GM12878 (cell line): ENCODE data around the gene DCUN1D3. TPM values are rescaled to one million over a fixed set of nuclear protein-coding genes. Genes with fewer than 3 reads are reported as not detected.

Experiments
- CBX5 ChIP-seq: sonication (generic); IDR thresholded peaks from 2 replicates; pipeline ENCODE4 v1.6.1; 2016; ENCODE audit warnings: low read depth, moderate library complexity, mild to moderate bottlenecking, inconsistent platforms
- CHD2 ChIP-seq: IDR thresholded peaks from 2 replicates; pipeline ENCODE4 v1.6.1; 2011; ENCODE audit warnings: low read depth, low read length, improper control_type of control experiment, borderline replicate concordance
- CREB1 ChIP-seq: IDR thresholded peaks from 2 replicates; pipeline ENCODE4 v1.6.1; 2012; ENCODE audit warnings: low read depth, mild to moderate bottlenecking, inconsistent platforms
- EGR1 ChIP-seq, 2 experiments: IDR thresholded peaks; 1 replicate in 1 of 2; 2 replicates in 1 of 2; pipeline ENCODE4 v1.6.1; 2011 to 2012; ENCODE audit warnings: low read depth in 2 of 2, low read length in 2 of 2, borderline replicate concordance in 1 of 2, mild to moderate bottlenecking in 1 of 2, moderate library complexity in 1 of 2
- ESRRA ChIP-seq: IDR thresholded peaks from 2 replicates; pipeline ENCODE4 v1.6.1; 2012; ENCODE audit warnings: mild to moderate bottlenecking, low read length, improper control_type of control experiment
- GATAD2B ChIP-seq: fragments of 450-650 bp; conservative IDR thresholded peaks from 2 replicates; pipeline ENCODE4 v1.6.1; 2017; ENCODE audit warnings: low read depth, mild to moderate bottlenecking, moderate library complexity
- IRF4 ChIP-seq: IDR thresholded peaks from 2 replicates; pipeline ENCODE4 v1.6.1; 2011; ENCODE audit warnings: low read depth, low read length
- KAT2A ChIP-seq: conservative IDR thresholded peaks from 2 replicates; pipeline ENCODE4 v1.6.1; 2011; ENCODE audit warnings: low read depth, low read length; ENCODE audit not compliant: control insufficient read depth
- MTA3 ChIP-seq: IDR thresholded peaks from 2 replicates; pipeline ENCODE4 v1.6.1; 2012; ENCODE audit warnings: low read length, inconsistent platforms, borderline replicate concordance
- PAX5 ChIP-seq: IDR thresholded peaks from 2 replicates; pipeline ENCODE4 v1.6.1; 2011; ENCODE audit warnings: low read depth, low read length, borderline replicate concordance
- POLR2A ChIP-seq: IDR thresholded peaks from 2 replicates; pipeline ENCODE4 v1.6.1; 2011; ENCODE audit warnings: low read depth, mild to moderate bottlenecking, low read length
- SRF ChIP-seq, 2 experiments: IDR thresholded peaks; 2 replicates each; pipeline ENCODE4 v1.6.1; 2011; ENCODE audit warnings: low read depth in 2 of 2, low read length in 2 of 2, mild to moderate bottlenecking in 1 of 2, moderate library complexity in 1 of 2
- ZSCAN29 ChIP-seq: fragments of 450-650 bp; IDR thresholded peaks from 2 replicates; pipeline ENCODE4 v1.6.1; 2017; ENCODE audit warnings: mild to moderate bottlenecking, moderate library complexity
- polyA plus RNA-seq, 11 experiments: library from polyadenylated mRNA; depleted of rRNA in 4 of 11; unstranded in 6 of 11; stranded (reverse) in 5 of 11; fragments of >200 nt; fragmentation: Nextera tagmentation in 4 of 11; fragmentation: Illumina TruSeq in 1 of 11; extraction: Ambion mirVana in 4 of 11; extraction: Trizol in 1 of 11; gene quantifications; 1 replicate in 1 of 11; 2 replicates in 10 of 11; pipeline versions ENCODE4 v1.2.1 to v1.2.3, GENCODE V29; 2011 to 2016; ENCODE audit warnings: inconsistent platforms in 2 of 11, missing spikeins in 2 of 11, low read depth in 1 of 11
- total RNA-seq, 4 experiments: library from RNA; depleted of rRNA in 3 of 4; stranded (reverse); fragments of >200 nt in 3 of 4; fragmentation: Illumina TruSeq in 1 of 4; extraction: Trizol in 1 of 4; gene quantifications; 2 replicates each; pipeline versions ENCODE4 v1.2.1 to v1.2.3, GENCODE V29; 2013 to 2021
- TF ChIP-seq, protein P1 (sequence below): fragments of 450-650 bp; formaldehyde crosslinking; IDR thresholded peaks from 2 replicates; pipeline ENCODE4 v1.5.0; 2022; ENCODE audit warnings: mild to moderate bottlenecking, missing genetic modification characterization
- TF ChIP-seq, protein P2 (sequence below): fragments of 450-650 bp; IDR thresholded peaks from 2 replicates; pipeline ENCODE4 v1.6.1; 2017; ENCODE audit warnings: antibody characterized with exemption, mild to moderate bottlenecking, moderate library complexity
- TF ChIP-seq, protein P3 (sequence below): IDR thresholded peaks from 2 replicates; pipeline ENCODE4 v1.6.1; 2012; ENCODE audit warnings: improper control_type of control experiment, low read depth, low read length; ENCODE audit not compliant: insufficient replicate concordance

The DCUN1D3 gene
- total and polyA plus RNA-seq, 10 of the 15 experiments (the other 5 are each of a cell fraction or from before 2014, with no cell fraction given): 0.47 to 4.5 (median 1.9) TPM

DNA sequence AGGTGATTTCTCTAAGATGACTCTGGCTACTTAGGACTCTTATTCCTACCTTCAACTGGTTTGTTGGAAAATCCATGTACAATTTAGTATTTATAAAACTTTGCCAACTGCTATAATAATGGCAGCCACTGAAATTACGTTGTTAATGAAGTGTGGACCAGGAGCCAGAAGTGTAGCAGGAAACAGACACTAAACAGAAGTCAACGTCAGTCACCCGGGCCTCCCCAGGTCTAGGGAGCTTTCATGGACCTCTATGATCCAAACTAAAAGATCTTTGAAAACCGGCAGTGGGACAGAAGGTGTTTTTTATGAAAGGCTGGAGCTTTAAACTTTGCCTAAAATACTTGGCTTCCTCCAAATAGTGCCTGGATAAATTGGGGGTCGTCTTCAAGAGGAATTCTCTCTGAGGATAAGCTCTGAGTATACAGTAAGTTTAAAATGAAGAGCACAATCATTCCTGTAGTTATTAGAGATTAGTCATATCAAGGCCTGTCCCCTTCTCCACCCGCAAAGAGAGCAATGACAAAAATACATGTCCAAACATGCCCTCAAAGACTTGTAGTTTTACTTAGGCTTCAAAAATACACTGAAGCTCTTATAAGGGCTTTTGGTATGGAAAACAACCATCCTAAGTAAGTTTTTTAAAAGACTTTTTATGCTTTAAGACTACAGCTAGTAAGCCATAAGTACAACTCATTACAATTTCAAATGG lies 34.6 kb downstream of the DCUN1D3 start (continued):
- TF ChIP-seq, protein P1, sequence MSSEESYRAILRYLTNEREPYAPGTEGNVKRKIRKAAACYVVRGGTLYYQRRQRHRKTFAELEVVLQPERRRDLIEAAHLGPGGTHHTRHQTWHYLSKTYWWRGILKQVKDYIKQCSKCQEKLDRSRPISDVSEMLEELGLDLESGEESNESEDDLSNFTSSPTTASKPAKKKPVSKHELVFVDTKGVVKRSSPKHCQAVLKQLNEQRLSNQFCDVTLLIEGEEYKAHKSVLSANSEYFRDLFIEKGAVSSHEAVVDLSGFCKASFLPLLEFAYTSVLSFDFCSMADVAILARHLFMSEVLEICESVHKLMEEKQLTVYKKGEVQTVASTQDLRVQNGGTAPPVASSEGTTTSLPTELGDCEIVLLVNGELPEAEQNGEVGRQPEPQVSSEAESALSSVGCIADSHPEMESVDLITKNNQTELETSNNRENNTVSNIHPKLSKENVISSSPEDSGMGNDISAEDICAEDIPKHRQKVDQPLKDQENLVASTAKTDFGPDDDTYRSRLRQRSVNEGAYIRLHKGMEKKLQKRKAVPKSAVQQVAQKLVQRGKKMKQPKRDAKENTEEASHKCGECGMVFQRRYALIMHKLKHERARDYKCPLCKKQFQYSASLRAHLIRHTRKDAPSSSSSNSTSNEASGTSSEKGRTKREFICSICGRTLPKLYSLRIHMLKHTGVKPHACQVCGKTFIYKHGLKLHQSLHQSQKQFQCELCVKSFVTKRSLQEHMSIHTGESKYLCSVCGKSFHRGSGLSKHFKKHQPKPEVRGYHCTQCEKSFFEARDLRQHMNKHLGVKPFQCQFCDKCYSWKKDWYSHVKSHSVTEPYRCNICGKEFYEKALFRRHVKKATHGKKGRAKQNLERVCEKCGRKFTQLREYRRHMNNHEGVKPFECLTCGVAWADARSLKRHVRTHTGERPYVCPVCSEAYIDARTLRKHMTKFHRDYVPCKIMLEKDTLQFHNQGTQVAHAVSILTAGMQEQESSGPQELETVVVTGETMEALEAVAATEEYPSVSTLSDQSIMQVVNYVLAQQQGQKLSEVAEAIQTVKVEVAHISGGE (CRISPR knock-in tag): no peak
- TF ChIP-seq POLR2A (no peak), KAT2A (no peak), PAX5 (no peak), CHD2 (no peak), GATAD2B (no peak), SRF (IDR thresholded peaks at IDR 0.05; ENCODE audit: low read depth in 2 of 2, low read length in 2 of 2) (0 out of 4 replicates have a peak, but pooled peaks of 1 of the 2 experiments have one; percentile 38), MTA3 (no peak), IRF4 (peak; percentile 87; the same call in 1 of the 2 replicates), ESRRA (no peak), CREB1 (no peak), ZSCAN29 (no peak), EGR1 (IDR thresholded peaks at IDR 0.05; ENCODE audit: borderline replicate concordance in 1 of 2, low read depth in 2 of 2, low read length in 2 of 2) (no peak), CBX5 (no peak)
- TF ChIP-seq, protein P2, sequence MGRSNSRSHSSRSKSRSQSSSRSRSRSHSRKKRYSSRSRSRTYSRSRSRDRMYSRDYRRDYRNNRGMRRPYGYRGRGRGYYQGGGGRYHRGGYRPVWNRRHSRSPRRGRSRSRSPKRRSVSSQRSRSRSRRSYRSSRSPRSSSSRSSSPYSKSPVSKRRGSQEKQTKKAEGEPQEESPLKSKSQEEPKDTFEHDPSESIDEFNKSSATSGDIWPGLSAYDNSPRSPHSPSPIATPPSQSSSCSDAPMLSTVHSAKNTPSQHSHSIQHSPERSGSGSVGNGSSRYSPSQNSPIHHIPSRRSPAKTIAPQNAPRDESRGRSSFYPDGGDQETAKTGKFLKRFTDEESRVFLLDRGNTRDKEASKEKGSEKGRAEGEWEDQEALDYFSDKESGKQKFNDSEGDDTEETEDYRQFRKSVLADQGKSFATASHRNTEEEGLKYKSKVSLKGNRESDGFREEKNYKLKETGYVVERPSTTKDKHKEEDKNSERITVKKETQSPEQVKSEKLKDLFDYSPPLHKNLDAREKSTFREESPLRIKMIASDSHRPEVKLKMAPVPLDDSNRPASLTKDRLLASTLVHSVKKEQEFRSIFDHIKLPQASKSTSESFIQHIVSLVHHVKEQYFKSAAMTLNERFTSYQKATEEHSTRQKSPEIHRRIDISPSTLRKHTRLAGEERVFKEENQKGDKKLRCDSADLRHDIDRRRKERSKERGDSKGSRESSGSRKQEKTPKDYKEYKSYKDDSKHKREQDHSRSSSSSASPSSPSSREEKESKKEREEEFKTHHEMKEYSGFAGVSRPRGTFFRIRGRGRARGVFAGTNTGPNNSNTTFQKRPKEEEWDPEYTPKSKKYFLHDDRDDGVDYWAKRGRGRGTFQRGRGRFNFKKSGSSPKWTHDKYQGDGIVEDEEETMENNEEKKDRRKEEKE: no peak
- TF ChIP-seq, protein P3, sequence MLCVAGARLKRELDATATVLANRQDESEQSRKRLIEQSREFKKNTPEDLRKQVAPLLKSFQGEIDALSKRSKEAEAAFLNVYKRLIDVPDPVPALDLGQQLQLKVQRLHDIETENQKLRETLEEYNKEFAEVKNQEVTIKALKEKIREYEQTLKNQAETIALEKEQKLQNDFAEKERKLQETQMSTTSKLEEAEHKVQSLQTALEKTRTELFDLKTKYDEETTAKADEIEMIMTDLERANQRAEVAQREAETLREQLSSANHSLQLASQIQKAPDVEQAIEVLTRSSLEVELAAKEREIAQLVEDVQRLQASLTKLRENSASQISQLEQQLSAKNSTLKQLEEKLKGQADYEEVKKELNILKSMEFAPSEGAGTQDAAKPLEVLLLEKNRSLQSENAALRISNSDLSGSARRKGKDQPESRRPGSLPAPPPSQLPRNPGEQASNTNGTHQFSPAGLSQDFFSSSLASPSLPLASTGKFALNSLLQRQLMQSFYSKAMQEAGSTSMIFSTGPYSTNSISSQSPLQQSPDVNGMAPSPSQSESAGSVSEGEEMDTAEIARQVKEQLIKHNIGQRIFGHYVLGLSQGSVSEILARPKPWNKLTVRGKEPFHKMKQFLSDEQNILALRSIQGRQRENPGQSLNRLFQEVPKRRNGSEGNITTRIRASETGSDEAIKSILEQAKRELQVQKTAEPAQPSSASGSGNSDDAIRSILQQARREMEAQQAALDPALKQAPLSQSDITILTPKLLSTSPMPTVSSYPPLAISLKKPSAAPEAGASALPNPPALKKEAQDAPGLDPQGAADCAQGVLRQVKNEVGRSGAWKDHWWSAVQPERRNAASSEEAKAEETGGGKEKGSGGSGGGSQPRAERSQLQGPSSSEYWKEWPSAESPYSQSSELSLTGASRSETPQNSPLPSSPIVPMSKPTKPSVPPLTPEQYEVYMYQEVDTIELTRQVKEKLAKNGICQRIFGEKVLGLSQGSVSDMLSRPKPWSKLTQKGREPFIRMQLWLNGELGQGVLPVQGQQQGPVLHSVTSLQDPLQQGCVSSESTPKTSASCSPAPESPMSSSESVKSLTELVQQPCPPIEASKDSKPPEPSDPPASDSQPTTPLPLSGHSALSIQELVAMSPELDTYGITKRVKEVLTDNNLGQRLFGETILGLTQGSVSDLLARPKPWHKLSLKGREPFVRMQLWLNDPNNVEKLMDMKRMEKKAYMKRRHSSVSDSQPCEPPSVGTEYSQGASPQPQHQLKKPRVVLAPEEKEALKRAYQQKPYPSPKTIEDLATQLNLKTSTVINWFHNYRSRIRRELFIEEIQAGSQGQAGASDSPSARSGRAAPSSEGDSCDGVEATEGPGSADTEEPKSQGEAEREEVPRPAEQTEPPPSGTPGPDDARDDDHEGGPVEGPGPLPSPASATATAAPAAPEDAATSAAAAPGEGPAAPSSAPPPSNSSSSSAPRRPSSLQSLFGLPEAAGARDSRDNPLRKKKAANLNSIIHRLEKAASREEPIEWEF: no peak
